Measurements from ENCODE around the gene OMA1.

The OMA1 gene

GRCh38 chr1:58459911-58460310, 86.6 kb downstream of the OMA1 start:
- DNase-seq (ENCODE audit: low read depth, low spot score) = no peak

DNA sequence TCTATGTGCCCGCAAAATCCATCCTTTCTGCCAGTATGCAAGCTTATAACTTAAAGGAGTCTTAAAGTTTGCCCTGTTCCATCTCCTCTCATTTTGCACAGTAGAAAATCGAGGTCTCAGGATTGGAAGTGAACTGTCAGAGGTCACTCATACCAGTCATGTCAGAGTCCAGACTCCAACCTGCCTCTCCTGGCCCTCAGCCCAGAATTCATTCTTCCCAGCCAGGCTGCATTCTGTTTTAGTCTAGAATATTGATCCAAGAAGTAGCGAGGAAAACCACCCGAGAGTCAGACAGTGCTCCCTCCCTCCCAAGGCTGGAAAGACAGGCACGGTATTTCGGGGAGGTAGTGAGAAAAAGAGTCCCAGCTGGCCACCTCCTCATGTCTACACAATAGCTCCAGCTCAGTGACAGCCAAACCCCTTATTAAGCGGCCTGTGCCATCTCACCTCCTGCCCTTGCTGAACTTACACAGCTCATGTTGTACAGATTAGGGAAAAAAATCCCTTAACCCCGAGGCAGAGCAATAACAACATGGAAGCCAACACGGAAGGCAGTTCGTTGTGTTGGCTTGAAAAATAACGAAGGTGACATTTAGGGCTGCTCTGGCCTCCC, 89.4 kb downstream of the OMA1 start:
- no peak for DNase-seq (ENCODE audit: low read depth, low spot score)

DNA sequence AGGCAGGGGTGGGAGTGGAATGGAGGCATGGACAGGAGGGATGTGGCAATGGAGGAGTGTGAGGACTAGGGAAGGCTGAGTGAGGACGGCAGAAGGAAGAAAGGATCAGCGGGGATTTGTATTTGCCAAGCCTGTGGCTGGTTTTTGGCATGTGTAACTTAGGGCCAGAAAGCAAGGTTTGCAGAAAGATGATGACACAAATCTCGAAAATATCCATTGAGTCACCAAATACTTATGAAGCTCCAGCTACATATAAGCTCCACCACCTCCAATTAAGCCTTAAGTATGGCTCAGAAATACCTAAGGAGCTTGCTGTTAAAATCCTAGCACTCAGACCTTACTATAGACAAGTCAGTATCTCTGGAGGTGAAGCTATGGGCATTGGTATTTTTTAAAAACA, 90.1 kb downstream of the OMA1 start:
- DNase-seq (ENCODE audit: low read depth, low spot score) = no peak

DNA sequence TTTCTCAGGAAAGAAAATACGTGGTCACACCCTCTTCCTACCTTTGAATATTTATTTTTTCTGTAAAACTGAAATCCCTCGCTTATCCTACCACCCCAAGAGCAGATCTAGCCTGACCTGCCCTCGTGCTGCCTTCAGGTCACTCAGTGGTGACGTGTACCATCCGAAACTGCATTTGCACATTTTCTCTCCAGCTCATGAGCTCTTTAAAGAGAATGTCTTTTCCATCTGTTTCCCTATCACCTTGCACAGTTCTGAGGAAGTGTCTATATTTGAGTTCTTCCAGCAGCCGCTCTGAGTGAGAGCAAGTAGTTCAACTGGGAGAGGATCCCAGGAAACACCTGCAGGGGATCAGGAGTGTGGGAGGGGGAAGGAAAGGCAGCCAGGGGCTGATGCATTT, 91.7 kb downstream of the OMA1 start:
- no peak for DNase-seq (ENCODE audit: low read depth, low spot score)

DNA sequence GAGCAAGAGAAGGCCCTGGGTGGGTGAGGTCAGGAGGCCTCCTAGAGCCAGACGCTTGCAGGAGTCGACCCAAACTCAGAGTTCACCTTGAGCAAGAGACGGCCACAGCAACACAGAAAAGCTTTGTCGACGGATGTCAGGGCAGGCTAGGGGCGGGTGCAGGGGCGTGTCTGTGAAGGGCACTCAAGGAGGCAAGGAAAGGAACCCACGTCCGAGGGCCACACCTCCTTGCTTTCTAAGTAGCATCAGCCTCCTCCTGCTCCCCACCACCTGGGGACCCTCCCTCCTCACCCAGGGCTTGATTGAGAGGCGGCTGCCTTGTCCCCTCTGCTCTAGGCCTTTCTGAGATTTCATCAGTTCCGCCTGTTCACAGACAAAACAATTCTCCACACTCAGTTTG, 92.1 kb downstream of the OMA1 start:
- DNase-seq (ENCODE audit: low read depth, low spot score) = no peak

DNA sequence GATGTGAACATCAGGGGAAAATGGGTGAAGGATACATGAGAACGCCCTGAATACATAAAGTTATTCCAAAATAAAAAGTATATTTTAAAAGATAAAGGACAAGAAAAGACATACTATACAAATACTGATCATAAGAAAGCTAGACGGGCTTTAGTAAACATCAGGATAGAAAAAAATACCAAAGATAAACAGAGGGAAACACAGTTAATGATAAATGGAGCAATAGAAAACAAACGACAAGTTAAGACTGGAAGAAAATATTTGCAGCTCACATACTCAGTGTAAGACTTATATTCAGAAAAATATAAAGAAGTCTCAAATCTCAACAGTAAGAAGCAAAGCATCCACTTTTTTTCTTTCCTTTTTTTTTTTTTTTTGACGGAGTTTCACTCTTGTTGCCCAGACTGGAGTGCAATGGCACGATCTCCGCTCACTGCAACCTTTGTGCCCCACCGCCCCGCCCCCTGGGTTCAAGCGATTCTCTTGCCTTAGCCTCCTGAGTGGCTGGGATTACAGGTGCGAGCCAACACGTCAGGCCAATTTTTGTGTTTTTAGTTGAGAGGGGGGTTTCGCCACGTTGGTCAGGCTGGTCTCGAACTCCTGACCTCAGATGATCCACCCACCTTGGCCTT, 94.8 kb downstream of the OMA1 start:
- DNase-seq (ENCODE audit: low read depth, low spot score) = no peak

DNA sequence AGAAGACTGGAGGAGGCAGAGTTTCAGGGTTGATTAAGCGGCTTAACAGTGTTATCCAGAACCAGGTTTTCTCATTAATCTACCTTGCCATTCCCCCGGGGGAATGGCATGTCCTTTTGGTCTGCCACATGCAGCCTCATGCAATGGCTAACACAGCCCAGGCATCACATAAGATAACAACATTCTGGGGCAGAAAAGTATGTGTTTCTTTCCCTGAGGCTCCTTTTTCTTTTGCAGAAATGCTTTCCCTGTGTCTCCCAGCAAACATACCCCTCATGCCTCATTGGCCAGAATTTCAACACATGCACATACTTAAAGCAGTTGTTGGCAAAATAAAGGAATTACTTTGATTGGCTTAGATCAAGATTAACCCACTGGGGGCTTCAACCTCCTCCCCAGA, 98.6 kb downstream of the OMA1 start:
- DNase-seq (ENCODE audit: low read depth, low spot score) = no peak

DNA sequence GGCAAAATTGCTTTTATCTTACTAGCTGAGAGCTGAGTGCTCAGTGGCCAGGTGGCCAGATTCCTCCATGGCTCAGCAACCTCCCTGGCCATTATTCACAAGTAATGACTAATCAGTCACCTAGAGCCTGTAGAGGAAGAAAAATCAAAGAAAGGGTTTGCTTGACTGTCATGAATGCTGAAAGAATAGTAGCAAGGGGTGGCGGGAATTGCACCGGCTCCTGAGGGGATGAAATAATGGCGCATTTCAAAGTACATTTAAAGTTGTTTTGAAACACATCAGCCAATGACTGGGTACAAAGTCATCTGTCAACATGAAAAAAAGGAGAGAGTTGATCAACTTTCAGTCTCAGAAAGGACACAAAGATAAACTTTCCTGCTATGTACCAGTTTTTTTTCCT, 99.5 kb downstream of the OMA1 start:
- DNase-seq (ENCODE audit: low read depth, low spot score) = no peak

- no peak for DNase-seq (ENCODE audit: low read depth, low spot score)
Observed at GRCh38 chr1:58446368-58446767, 100.2 kb downstream of the OMA1 start.

DNA sequence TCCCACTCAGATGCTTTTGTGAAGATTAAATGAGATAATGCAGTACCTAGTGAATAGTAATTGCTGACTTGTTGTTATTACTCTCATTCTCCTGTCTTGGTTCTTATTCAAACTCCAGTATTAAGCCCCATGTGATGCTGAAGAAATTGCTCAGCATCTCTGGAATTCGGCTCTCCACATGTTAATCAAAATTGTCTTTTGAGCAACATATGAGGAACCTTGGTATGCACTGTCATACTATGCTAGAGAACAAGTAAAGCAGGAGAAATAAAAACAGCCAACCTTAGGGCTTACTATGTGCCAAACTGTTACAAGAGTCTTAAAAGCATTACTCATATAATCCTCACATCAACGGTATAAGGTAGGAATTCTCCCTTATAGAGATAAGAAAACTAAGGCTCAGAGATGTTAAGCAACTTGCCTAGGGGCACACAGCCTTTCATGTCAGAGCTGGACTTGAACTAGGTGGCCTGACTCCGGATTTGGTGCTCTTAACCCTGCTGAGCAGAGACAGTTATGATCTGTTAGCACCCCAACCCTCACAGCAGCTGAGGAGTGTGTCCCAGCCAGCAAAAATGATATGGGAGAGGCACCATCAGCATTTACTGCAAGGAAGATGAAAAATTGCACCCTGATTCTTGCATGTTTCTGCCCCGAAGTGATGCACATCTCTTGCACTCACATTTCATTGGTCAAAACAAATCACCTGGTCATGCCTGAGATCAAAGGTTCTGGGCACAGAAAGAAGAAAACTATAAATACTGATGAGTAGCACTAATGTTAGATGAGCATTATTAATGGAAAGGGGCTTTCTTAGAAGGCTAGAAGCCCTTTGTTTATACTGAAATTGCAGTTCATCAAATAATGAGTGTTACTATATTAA, 102.3 kb downstream of the OMA1 start:
- no peak for DNase-seq (ENCODE audit: low read depth, low spot score)

GRCh38 chr1:58442114-58442513, 104.4 kb downstream of the OMA1 start:
- peak; percentile 23 for DNase-seq (ENCODE audit: low read depth, low spot score)

GRCh38 chr1:58441699-58442098, 104.8 kb downstream of the OMA1 start:
- DNase-seq (ENCODE audit: low read depth, low spot score) = no peak

DNA sequence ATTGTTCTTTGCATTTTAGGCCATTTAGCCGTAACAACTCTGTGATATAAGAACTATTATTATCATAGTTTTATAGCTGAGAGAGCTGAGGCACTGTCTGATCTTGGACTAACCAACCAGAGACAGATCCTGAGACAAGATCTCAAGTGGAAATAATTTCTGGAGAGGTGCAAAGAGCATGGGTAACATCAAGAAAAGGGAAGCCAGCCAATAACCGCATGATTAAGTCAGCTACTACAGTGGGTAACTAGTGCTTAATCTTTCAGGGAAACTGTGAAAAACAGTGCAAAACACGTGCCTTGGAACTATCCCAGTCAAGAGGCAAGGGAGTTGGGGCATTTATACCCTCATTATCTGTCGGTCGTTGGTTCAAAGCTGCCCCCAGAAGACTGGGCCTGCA, 105.8 kb downstream of the OMA1 start:
- no peak for DNase-seq (ENCODE audit: low read depth, low spot score)

- DNase-seq (ENCODE audit: low read depth, low spot score) = no peak
Observed at GRCh38 chr1:58439946-58440345, 106.6 kb downstream of the OMA1 start.

DNA sequence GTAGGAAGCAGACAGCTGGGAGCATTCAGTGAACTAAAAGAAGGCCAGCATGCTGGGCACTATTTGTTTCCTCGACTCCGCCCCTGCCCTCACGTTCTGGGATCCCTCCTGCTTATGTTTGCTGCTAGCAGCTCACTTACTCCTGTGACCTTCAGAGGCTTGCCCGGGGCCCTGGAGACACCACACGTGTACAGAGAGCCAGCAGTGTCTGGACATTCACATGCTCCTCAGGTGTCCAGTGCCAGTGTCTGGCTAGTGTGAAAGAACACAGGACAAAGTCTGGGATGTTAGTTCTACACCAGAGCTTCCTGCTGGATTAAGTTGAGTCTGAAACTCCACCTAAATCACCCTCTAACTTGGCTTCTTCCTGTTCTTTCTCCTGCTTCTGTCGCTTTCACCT, 108.1 kb downstream of the OMA1 start:
- DNase-seq (ENCODE audit: low read depth, low spot score) = no peak

GRCh38 chr1:58437623-58438022, 108.9 kb downstream of the OMA1 start:
- no peak for DNase-seq (ENCODE audit: low read depth, low spot score)

DNA sequence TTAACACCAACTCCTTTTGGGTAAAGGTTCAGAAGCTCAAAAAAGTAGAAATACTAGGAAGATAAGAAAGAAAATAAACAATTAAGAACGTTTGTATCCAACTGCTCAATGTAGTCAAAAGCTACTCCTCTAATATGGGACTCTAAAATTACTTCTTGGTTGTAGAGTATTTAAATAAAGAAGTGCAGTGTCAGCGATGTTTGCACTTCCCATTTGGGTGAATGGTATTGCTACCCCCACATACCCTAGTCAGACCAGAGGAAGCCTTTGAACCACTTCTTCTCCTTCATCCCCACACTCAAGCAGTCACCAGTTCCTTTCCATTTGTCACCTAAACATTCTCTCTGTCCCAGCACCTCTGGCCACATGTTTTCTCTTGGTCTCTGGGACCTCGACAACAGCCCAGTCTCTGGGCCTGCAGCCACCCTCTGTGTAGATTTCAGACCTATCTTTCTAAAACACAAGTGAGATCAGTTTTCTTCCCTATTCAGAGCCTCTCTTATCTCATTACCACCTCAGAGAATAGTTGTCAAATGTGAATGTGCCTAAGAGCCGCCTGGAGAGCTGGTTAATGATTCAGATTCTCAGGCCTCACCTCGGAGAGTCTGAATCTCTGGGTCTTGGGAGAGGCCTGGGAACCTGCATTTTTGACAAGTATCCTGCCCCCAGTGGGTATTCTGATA, 109.8 kb downstream of the OMA1 start:
- no peak for DNase-seq (ENCODE audit: low read depth, low spot score)

DNA sequence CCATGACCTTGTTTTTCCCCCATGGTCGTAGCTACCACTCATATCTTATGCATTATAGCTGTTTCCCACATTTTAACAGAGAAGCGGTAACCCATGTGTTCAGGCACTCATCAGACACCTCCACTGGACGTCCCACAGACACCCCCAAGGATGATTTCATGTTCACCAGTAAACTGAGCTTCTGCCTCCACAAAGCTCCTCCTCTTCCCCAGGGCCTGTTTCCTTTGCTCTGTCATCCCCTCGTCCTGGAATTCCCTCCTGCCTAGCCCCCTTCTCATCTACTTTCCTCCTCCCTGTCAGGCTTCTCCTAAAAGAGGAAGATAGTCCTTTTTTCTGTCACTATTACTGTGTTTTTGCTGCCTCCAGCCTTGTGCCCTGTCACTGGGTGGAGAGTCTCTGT, 111.2 kb downstream of the OMA1 start:
- no peak for DNase-seq (ENCODE audit: low read depth, low spot score)

DNA sequence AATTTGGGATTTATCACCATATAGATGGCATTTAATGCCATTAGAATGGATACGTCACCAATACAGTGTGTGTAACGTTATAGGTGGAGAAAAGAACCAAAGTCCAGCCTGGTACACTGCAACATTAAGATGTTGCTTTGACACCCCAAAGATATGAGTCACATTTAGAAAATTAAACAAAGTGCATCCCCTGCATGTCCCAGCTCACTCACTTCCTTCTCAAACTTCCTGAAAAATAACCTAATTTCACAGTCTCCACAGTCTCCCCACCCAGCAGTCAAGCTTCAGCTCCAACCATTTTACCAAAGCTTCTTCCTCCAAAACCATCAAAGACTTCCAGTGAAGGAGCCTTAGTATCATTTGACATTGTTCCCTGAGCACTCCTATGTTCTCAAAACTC, 111.9 kb downstream of the OMA1 start:
- DNase-seq (ENCODE audit: low read depth, low spot score) = no peak

GRCh38 chr1:58434181-58434580, 112.3 kb downstream of the OMA1 start:
- DNase-seq (ENCODE audit: low read depth, low spot score) = no peak

GRCh38 chr1:58432851-58433668, 113.5 kb downstream of the OMA1 start:
- DNase-seq (ENCODE audit: low read depth, low spot score) = no peak
